ENCODE measurements around the gene SH3BGRL2. TPM values are rescaled to one million over a fixed set of nuclear protein-coding genes. Genes with fewer than 3 reads are reported as not detected.

Gene SH3BGRL2
- total and polyA plus RNA-seq, 4 donors: 23.8 to 71.3 (median 34.3) TPM

GRCh38 chr6:79687759-79688158 lies 56.6 kb downstream of the SH3BGRL2 start:
- Histone ChIP-seq H3K36me3 (ENCODE audit: control insufficient read depth in 4 of 4, insufficient read depth in 3 of 4, low read depth in 1 of 4, low read length in 3 of 4) (peaks cover 0 to 2% (median 0%) of the 10 kb centered on the region in 4 donors), H3K27me3 (ENCODE audit: control insufficient read depth in 4 of 4, insufficient read depth in 4 of 4, low read length in 3 of 4) (no peaks in the 10 kb centered on the region), H3K9me3 (ENCODE audit: control insufficient read depth in 4 of 4, low read length in 3 of 4) (no peaks in the 10 kb centered on the region), H3K4me1 (ENCODE audit: control insufficient read depth in 4 of 4, insufficient read depth in 4 of 4, low read length in 3 of 4) (peaks cover 0 to 3% (median 1%) of the 10 kb centered on the region in 4 donors), H3K27ac (ENCODE audit: low read depth in 1 of 2, low read length in 2 of 2) (no peak overlapping the region), H3K9ac (ENCODE audit: low read depth in 1 of 2, low read length in 2 of 2) (no peak overlapping the region), H3K4me3 (ENCODE audit: low read depth in 1 of 3, low read length in 3 of 3) (no peak overlapping the region)
- WGBS: 27% methylated on average over 1 of the region's 1 CpG
- no peak for DNase-seq (ENCODE audit: low spot score)
- TF ChIP-seq NR2F2 (IDR thresholded peaks at IDR 0.05): no peak
- no peak for TF ChIP-seq YY1 (IDR thresholded peaks at IDR 0.05)
- peak in 1 of 2 donors; percentile 18 for TF ChIP-seq RAD21 (IDR thresholded peaks at IDR 0.05)
- peak in 1 of 2 donors; percentile 8 for TF ChIP-seq RXRA (IDR thresholded peaks at IDR 0.05)
- peak; percentile 4 to 28 for TF ChIP-seq HNF4A (conservative IDR thresholded peaks at IDR 0.05)

GRCh38 chr6:79694156-79694555 lies 63.0 kb downstream of the SH3BGRL2 start:
- Histone ChIP-seq H3K36me3 (ENCODE audit: control insufficient read depth in 4 of 4, insufficient read depth in 3 of 4, low read depth in 1 of 4, low read length in 3 of 4) (peaks cover 0 to 3% (median 3%) of the 10 kb centered on the region in 4 donors), H3K27ac (ENCODE audit: low read depth in 1 of 2, low read length in 2 of 2) (no peak overlapping the region), H3K4me3 (ENCODE audit: low read depth in 1 of 3, low read length in 3 of 3) (no peak overlapping the region), H3K9me3 (ENCODE audit: control insufficient read depth in 4 of 4, low read length in 3 of 4) (no peaks in the 10 kb centered on the region), H3K4me1 (ENCODE audit: control insufficient read depth in 4 of 4, insufficient read depth in 4 of 4, low read length in 3 of 4) (no peaks in the 10 kb centered on the region), H3K27me3 (ENCODE audit: control insufficient read depth in 4 of 4, insufficient read depth in 4 of 4, low read length in 3 of 4) (no peaks in the 10 kb centered on the region), H3K9ac (ENCODE audit: low read depth in 1 of 2, low read length in 2 of 2) (no peak overlapping the region)
- TF ChIP-seq RXRA (IDR thresholded peaks at IDR 0.05): no peak
- no peak for TF ChIP-seq EGR1 (IDR thresholded peaks at IDR 0.05; ENCODE audit: low read depth in 2 of 2)
- no peak for TF ChIP-seq ZBTB33 (IDR thresholded peaks at IDR 0.05)
- no peak for TF ChIP-seq ATF3 (IDR thresholded peaks at IDR 0.05)
- TF ChIP-seq HNF4A (conservative IDR thresholded peaks at IDR 0.05): no peak
- TF ChIP-seq MAX (IDR thresholded peaks at IDR 0.05): no peak
- no peak for TF ChIP-seq RAD21 (IDR thresholded peaks at IDR 0.05)
- TF ChIP-seq YY1 (IDR thresholded peaks at IDR 0.05): no peak
- no peak for TF ChIP-seq JUND (IDR thresholded peaks at IDR 0.05)
- no peak for TF ChIP-seq FOXA2 (IDR thresholded peaks at IDR 0.05)
- TF ChIP-seq FOXA1 (IDR thresholded peaks at IDR 0.05): no peak
- no peak for TF ChIP-seq HNF4G (IDR thresholded peaks at IDR 0.05)
- no peak for TF ChIP-seq CTCF (IDR thresholded peaks at IDR 0.05; ENCODE audit: low read depth, low read length, missing input control)
- TF ChIP-seq REST (IDR thresholded peaks at IDR 0.05): no peak
- no peak for TF ChIP-seq NR2F2 (IDR thresholded peaks at IDR 0.05)
- no peak for TF ChIP-seq GABPA (IDR thresholded peaks at IDR 0.05 in 1 of 2, conservative IDR thresholded peaks at IDR 0.05 in 1 of 2)
- DNase-seq (ENCODE audit: low spot score): no peak
- WGBS: 67% methylated on average over 3 of the region's 3 CpGs

Measured in liver (tissue), 9 donors.